COR-L47 (cell line): ENCODE data around the gene FARP1.
"Not testable (repeated sequence)": the region's sequence is repeated elsewhere in the genome, so short reads cannot be mapped to it uniquely, and the experiment has no call there.

Source experiments
- DNase-seq: peaks from one replicate; lab custom pipeline; 2025; lab: John Stamatoyannopoulos, UW

Gene FARP1

GRCh38 chr13:98263841-98264240 is 120.9 kb downstream of the FARP1 start:
- DNase-seq, result no peak

- DNase-seq, result no peak
These were observed 122.0 kb downstream of the FARP1 start for GRCh38 chr13:98264877-98265276.

- DNase-seq, result no peak
These were observed 123.0 kb downstream of the FARP1 start for GRCh38 chr13:98265692-98266551.

GRCh38 chr13:98267080-98267912 is 124.4 kb downstream of the FARP1 start:
- peak; percentile 12 for DNase-seq

GRCh38 chr13:98269386-98269785 is 126.5 kb downstream of the FARP1 start:
- DNase-seq, result no peak

GRCh38 chr13:98270819-98271218 is 127.9 kb downstream of the FARP1 start:
- no peak for DNase-seq

GRCh38 chr13:98271646-98272045 is 128.8 kb downstream of the FARP1 start:
- DNase-seq, result not testable (repeated sequence)

GRCh38 chr13:98272549-98272948 is 129.7 kb downstream of the FARP1 start:
- DNase-seq, result no peak

GRCh38 chr13:98273067-98273823 is 130.4 kb downstream of the FARP1 start:
- no peak for DNase-seq

- peak; percentile 22 for DNase-seq
These were observed 131.2 kb downstream of the FARP1 start for GRCh38 chr13:98273824-98274742.

- DNase-seq, result no peak
These were observed 132.1 kb downstream of the FARP1 start for GRCh38 chr13:98274921-98275487.

- DNase-seq, result no peak
These were observed 132.8 kb downstream of the FARP1 start for GRCh38 chr13:98275681-98276171.

GRCh38 chr13:98276486-98276885 is 133.6 kb downstream of the FARP1 start:
- DNase-seq, result no peak

- DNase-seq, result no peak
These were observed 135.3 kb downstream of the FARP1 start for GRCh38 chr13:98278068-98278724.

- DNase-seq, result no peak
These were observed 136.7 kb downstream of the FARP1 start for GRCh38 chr13:98279473-98280175.

- DNase-seq, result no peak
These were observed 137.2 kb downstream of the FARP1 start for GRCh38 chr13:98280176-98280510.

GRCh38 chr13:98284679-98285078 is 141.8 kb downstream of the FARP1 start:
- DNase-seq, result no peak

- DNase-seq, result peak; percentile 79
These were observed 142.4 kb downstream of the FARP1 start for GRCh38 chr13:98285317-98285716.

- no peak for DNase-seq
These were observed 143.1 kb downstream of the FARP1 start for GRCh38 chr13:98285852-98286594.
